ENCODE measurements around the gene DYNLRB1.

The DYNLRB1 gene

GRCh38 chr20:34539756-34540155 is 23.5 kb downstream of the DYNLRB1 start:
- in situ Hi-C loops (cut with HindIII; ENCODE audit: low sequenced_read_pairs) = no loop called here
- no peak for TF ChIP-seq CTCF (IDR thresholded peaks at IDR 0.05; ENCODE audit: low read depth, low read length)
- H3K4me3 ChIP-seq (ENCODE audit: low read depth, low read length) = no peak overlapping the region
- no peak for DNase-seq (ENCODE audit: low read depth, low spot score)

- DNase-seq (ENCODE audit: low read depth, low spot score) = no peak
- no peak overlapping the region for H3K4me3 ChIP-seq (ENCODE audit: low read depth, low read length)
- no peak for TF ChIP-seq CTCF (IDR thresholded peaks at IDR 0.05; ENCODE audit: low read depth, low read length)
- in situ Hi-C loops (cut with HindIII; ENCODE audit: low sequenced_read_pairs) = no loop called here
Measured at GRCh38 chr20:34540596-34541263, 24.5 kb downstream of the DYNLRB1 start.

GRCh38 chr20:34541264-34541901 is 25.2 kb downstream of the DYNLRB1 start:
- TF ChIP-seq CTCF (IDR thresholded peaks at IDR 0.05; ENCODE audit: low read depth, low read length) = no peak
- no peak for DNase-seq (ENCODE audit: low read depth, low spot score)
- in situ Hi-C loops (cut with HindIII; ENCODE audit: low sequenced_read_pairs) = no loop called here
- H3K4me3 ChIP-seq (ENCODE audit: low read depth, low read length) = no peak overlapping the region

GRCh38 chr20:34541917-34542316 is 25.7 kb downstream of the DYNLRB1 start:
- TF ChIP-seq CTCF (IDR thresholded peaks at IDR 0.05; ENCODE audit: low read depth, low read length) = no peak
- in situ Hi-C loops (cut with HindIII; ENCODE audit: low sequenced_read_pairs) = no loop called here
- no peak for DNase-seq (ENCODE audit: low read depth, low spot score)
- H3K4me3 ChIP-seq (ENCODE audit: low read depth, low read length) = no peak overlapping the region

- no peak for DNase-seq (ENCODE audit: low read depth, low spot score)
- in situ Hi-C loops (cut with HindIII; ENCODE audit: low sequenced_read_pairs) = no loop called here
- no peak for TF ChIP-seq CTCF (IDR thresholded peaks at IDR 0.05; ENCODE audit: low read depth, low read length)
- no peak overlapping the region for H3K4me3 ChIP-seq (ENCODE audit: low read depth, low read length)
Measured at GRCh38 chr20:34542439-34542838, 26.2 kb downstream of the DYNLRB1 start.

- no peak for TF ChIP-seq CTCF (IDR thresholded peaks at IDR 0.05; ENCODE audit: low read depth, low read length)
- no peak overlapping the region for H3K4me3 ChIP-seq (ENCODE audit: low read depth, low read length)
- DNase-seq (ENCODE audit: low read depth, low spot score) = no peak
- in situ Hi-C loops (cut with HindIII; ENCODE audit: low sequenced_read_pairs) = no loop called here
Measured at GRCh38 chr20:34543463-34544056, 27.3 kb downstream of the DYNLRB1 start.
